ENCODE results near the gene GNG8. TPM values are rescaled to one million over a fixed set of nuclear protein-coding genes. Genes with fewer than 3 reads are reported as not detected.
A peak's percentile ranks its signal among the peaks of the same experiment; 100 is the strongest.

The GNG8 gene
- total and polyA plus RNA-seq, 10 of the 15 experiments (the other 5 are each of a cell fraction or from before 2014, with no cell fraction given) = 1.2 to 6.6 (median 2.7) TPM; not detected in 6

DNA sequence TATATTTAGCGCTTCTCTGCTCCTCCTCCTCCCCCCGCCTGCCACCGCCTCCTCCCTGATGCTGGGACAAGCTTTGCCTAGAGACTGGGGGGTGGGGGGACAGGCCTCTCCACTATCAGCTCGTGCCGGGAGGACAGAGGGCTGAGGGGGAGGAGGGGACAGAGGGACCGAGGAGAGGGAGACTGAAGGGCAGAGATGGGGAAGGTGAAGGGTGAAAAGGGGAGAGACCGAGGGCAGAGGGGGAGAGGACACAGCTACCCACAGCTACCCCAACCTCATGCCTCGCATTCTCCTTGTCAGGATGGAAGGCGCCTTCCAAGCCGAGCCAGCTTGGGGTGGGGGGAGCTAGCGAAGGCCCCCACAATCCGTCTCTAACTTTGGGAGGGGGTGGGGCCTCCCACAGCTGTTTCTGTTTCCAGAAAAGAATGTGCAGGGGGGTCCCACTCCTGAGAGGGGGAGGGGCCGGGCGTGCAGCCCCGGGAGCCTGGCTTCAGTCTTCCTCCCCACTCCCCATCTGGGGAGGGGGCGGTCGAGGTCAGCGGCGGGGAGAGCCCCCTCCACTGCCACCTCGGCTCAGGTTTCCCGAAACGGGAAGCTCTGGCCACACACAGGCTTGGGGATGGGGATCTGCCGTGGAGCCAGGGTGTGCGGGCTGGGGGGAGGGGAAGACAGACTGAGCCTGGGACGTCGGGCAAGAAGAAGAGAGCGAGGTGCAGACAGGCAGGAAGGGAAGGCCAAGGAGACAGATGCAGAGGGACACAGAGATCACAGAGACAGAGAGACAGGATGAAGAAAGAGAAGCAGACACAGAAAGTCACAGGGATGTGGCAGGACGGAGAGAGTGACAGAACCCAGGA is 23.4 kb upstream of the GNG8 start:
- Histone ChIP-seq H3K27me3 (replicated peaks in 1 of 2; ENCODE audit: control insufficient read depth in 2 of 2, insufficient read depth in 2 of 2, low read length in 1 of 2) (peaks cover 3% of the 10 kb centered on the region in 2 experiments; a peak in 3 of 4 replicates), H3K4me1 (ENCODE audit: control insufficient read depth, insufficient read depth, low read length) (peaks cover 22% of the 10 kb centered on the region), H3K9me3 (replicated peaks; ENCODE audit: control insufficient read depth, insufficient read depth, low read length) (no peaks in the 10 kb centered on the region), H3K79me2 (ENCODE audit: control insufficient read depth, insufficient read depth, low read length) (no peaks in the 10 kb centered on the region), H3K4me3 (peak overlapping the region; percentile 52; the same call in 1 of the 2 replicates), H3K27ac (ENCODE audit: control insufficient read depth, insufficient read depth) (no peak overlapping the region), H3K4me2 (ENCODE audit: control insufficient read depth, insufficient read depth) (peak overlapping the region; percentile 94), H3K36me3 (ENCODE audit: control insufficient read depth in 2 of 2, insufficient read depth in 2 of 2, low read length in 1 of 2) (no peaks in the 10 kb centered on the region), H4K20me1 (ENCODE audit: control insufficient read depth, insufficient read depth) (no peaks in the 10 kb centered on the region), H2AFZ (ENCODE audit: control insufficient read depth, low read depth, low read length) (no peak overlapping the region), H3K9ac (ENCODE audit: control insufficient read depth, insufficient read depth, low read length) (no peak overlapping the region; the same call in 1 of the 2 replicates)
- ATAC-seq (no peak), FAIRE-seq (no peak), DNase-seq (ENCODE audit: low read depth, low spot score) (no peak)
- ChIA-PET POLR2A (interaction anchor here (0.6 to 1.6 kb wide), 7 partner anchors 37 to 157 kb away, joined by 3 to 6 read pairs (median 3); partner anchors contain the start of gene CALM3), SMC1A (ENCODE audit: uncharacterized antibody, unreplicated experiment) (interaction anchor here (0.9 to 7.7 kb wide), 3 partner anchors 11 to 129 kb away, joined by 3 to 286 read pairs (median 4); partner anchors contain the start of gene PTGIR), CTCF (interaction anchor here (0.7 to 11.5 kb wide), 2 partner anchors 43 to 47 kb away, joined by 3 to 434 read pairs; no protein-coding TSS in a partner anchor), RAD21 (ENCODE audit: unreplicated experiment) (interaction anchor here (0.5 to 3.0 kb wide), 4 partner anchors 41 to 130 kb away, joined by 3 to 27 read pairs (median 6); no protein-coding TSS in a partner anchor)
- intact Hi-C loops (cut with micrococcal nuclease; ENCODE audit: unreplicated experiment) (no loop called here), in situ Hi-C loops (cut with MboI) (loop anchor here (5.0 kb wide), 1 partner anchor 47 kb away; no protein-coding TSS in a partner anchor)
- 7% methylated on average over 26 of the region's 28 CpGs for WGBS (ENCODE audit: insufficient coverage, insufficient replicate concordance, low lambda C conversion rate, missing lambda C conversion rate)
- BruUV-seq (replicated peaks) = no TSS peak
- TF ChIP-seq ZNF217 (IDR thresholded peaks at IDR 0.05) = no peak
- peak; percentile 19 to 34; a peak in 2 of 4 replicates for TF ChIP-seq IKZF2 (IDR thresholded peaks at IDR 0.05)
- no peak for TF ChIP-seq HDAC6 (IDR thresholded peaks at IDR 0.05; ENCODE audit: unreplicated experiment)
- no peak for TF ChIP-seq MYC (IDR thresholded peaks at IDR 0.05; ENCODE audit: insufficient read depth, insufficient read length, insufficient replicate concordance, low read length, severe bottlenecking)
- TF ChIP-seq IKZF1 (conservative IDR thresholded peaks at IDR 0.05) = peak; percentile 49
- TF ChIP-seq KDM1A (IDR thresholded peaks at IDR 0.05; ENCODE audit: borderline replicate concordance) = no peak
- no peak for TF ChIP-seq TBL1XR1 (IDR thresholded peaks at IDR 0.05; ENCODE audit: low read depth, low read length)
- TF ChIP-seq, protein P1, sequence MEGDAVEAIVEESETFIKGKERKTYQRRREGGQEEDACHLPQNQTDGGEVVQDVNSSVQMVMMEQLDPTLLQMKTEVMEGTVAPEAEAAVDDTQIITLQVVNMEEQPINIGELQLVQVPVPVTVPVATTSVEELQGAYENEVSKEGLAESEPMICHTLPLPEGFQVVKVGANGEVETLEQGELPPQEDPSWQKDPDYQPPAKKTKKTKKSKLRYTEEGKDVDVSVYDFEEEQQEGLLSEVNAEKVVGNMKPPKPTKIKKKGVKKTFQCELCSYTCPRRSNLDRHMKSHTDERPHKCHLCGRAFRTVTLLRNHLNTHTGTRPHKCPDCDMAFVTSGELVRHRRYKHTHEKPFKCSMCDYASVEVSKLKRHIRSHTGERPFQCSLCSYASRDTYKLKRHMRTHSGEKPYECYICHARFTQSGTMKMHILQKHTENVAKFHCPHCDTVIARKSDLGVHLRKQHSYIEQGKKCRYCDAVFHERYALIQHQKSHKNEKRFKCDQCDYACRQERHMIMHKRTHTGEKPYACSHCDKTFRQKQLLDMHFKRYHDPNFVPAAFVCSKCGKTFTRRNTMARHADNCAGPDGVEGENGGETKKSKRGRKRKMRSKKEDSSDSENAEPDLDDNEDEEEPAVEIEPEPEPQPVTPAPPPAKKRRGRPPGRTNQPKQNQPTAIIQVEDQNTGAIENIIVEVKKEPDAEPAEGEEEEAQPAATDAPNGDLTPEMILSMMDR (IDR thresholded peaks at IDR 0.05 in 2 of 3, conservative IDR thresholded peaks at IDR 0.05 in 1 of 3; ENCODE audit: control insufficient read depth in 2 of 3, extremely low read depth in 1 of 3, insufficient read depth in 1 of 3, low read depth in 3 of 3, low read length in 3 of 3) = no peak
- no peak for TF ChIP-seq RB1 (IDR thresholded peaks at IDR 0.05; ENCODE audit: borderline replicate concordance)
- TF ChIP-seq CHD2 (IDR thresholded peaks at IDR 0.05; ENCODE audit: borderline replicate concordance, low read depth, low read length) = 0 out of 2 replicates have a peak, but pooled peaks have one; percentile 16
- TF ChIP-seq PAX5 (IDR thresholded peaks at IDR 0.05; ENCODE audit: borderline replicate concordance, low read depth, low read length) = no peak
- no peak for TF ChIP-seq SMAD5 (IDR thresholded peaks at IDR 0.05; ENCODE audit: low read depth)
- no peak for TF ChIP-seq POLR2A (IDR thresholded peaks at IDR 0.05; ENCODE audit: low read depth, low read length)
- no peak for TF ChIP-seq NR2F1 (conservative IDR thresholded peaks at IDR 0.05)
- TF ChIP-seq BHLHE40 (IDR thresholded peaks at IDR 0.05; ENCODE audit: borderline replicate concordance in 1 of 2, low read depth in 2 of 2, low read length in 1 of 2) = peak in 1 of 2 experiments; percentile 11; a peak in 1 of 4 replicates
- TF ChIP-seq KLF5 (IDR thresholded peaks at IDR 0.05; ENCODE audit: partially characterized antibody) = no peak
- TF ChIP-seq DPF2 (IDR thresholded peaks at IDR 0.05) = no peak
- TF ChIP-seq, protein P2, sequence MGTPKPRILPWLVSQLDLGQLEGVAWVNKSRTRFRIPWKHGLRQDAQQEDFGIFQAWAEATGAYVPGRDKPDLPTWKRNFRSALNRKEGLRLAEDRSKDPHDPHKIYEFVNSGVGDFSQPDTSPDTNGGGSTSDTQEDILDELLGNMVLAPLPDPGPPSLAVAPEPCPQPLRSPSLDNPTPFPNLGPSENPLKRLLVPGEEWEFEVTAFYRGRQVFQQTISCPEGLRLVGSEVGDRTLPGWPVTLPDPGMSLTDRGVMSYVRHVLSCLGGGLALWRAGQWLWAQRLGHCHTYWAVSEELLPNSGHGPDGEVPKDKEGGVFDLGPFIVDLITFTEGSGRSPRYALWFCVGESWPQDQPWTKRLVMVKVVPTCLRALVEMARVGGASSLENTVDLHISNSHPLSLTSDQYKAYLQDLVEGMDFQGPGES (IDR thresholded peaks at IDR 0.05) = no peak
